ENCODE data around the gene PCDH9. TPM values are rescaled to one million over a fixed set of nuclear protein-coding genes. Genes with fewer than 3 reads are reported as not detected.

The PCDH9 gene
- total RNA-seq, 1 donor from 2014 or later, result 33.8 TPM

DNA sequence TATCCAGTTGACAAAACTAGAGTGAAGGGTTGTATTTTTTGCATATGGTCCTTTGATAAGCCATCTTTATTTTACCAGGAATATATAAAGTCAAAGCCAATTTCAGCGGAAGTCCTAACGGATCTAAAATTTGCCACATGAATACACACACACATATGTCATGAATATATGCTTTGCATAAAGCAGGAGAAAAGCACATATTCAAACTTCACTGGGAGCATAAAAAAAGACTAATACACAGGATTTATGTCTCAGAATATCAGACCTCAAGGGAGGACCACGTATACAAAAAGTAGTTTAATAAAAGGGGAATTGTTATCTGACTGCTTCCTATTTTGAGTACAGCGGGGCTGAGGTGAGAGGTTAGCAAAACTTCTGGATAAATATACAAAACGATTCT, 308.7 kb downstream of the PCDH9 start:
- TF ChIP-seq, protein P1, sequence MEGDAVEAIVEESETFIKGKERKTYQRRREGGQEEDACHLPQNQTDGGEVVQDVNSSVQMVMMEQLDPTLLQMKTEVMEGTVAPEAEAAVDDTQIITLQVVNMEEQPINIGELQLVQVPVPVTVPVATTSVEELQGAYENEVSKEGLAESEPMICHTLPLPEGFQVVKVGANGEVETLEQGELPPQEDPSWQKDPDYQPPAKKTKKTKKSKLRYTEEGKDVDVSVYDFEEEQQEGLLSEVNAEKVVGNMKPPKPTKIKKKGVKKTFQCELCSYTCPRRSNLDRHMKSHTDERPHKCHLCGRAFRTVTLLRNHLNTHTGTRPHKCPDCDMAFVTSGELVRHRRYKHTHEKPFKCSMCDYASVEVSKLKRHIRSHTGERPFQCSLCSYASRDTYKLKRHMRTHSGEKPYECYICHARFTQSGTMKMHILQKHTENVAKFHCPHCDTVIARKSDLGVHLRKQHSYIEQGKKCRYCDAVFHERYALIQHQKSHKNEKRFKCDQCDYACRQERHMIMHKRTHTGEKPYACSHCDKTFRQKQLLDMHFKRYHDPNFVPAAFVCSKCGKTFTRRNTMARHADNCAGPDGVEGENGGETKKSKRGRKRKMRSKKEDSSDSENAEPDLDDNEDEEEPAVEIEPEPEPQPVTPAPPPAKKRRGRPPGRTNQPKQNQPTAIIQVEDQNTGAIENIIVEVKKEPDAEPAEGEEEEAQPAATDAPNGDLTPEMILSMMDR (IDR thresholded peaks at IDR 0.05), result no peak
- no peak overlapping the region for H3K27ac Mint-ChIP-seq (ENCODE audit: unreplicated experiment)
- peaks cover 2% of the 10 kb centered on the region for H3K4me1 Mint-ChIP-seq (ENCODE audit: unreplicated experiment)
- H3K27me3 Mint-ChIP-seq (ENCODE audit: unreplicated experiment), result no peaks in the 10 kb centered on the region
- DNase-seq (ENCODE audit: extremely low spot score, unreplicated experiment), result no peak
- H3K4me3 Mint-ChIP-seq (ENCODE audit: unreplicated experiment), result no peak overlapping the region
- H3K9me3 Mint-ChIP-seq (ENCODE audit: unreplicated experiment), result peaks cover 8% of the 10 kb centered on the region
- H3K36me3 Mint-ChIP-seq (ENCODE audit: unreplicated experiment), result peaks cover 2% of the 10 kb centered on the region

DNA sequence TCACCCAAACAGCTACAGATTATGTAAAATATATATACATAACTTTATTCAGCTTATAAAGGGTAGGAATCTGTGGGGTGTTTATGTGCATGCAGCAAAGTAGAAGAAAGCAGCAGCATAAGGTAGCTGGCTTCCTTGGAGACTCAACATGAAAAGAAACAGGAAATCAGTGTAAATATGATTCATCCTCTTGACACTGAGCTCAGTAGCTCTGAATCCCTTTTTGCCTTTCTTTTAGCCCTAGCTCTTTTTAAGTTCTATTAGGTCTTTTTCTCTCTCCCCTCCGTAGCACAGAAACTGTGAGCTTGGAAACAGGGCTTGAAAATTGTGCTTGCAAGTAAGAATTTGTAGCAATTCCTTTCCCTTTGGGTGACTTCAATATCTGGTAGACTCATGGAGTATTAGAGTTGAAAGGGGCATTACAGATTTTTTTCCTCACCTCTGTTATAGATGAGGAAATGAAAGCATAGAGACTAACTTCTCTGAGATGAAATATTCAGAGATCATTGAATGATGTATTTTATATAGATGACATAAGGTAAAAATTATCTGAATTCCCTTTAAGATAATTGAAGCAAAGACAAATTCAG, 314.4 kb downstream of the PCDH9 start:
- H3K4me3 Mint-ChIP-seq (ENCODE audit: unreplicated experiment), result no peak overlapping the region
- no peaks in the 10 kb centered on the region for H3K27me3 Mint-ChIP-seq (ENCODE audit: unreplicated experiment)
- H3K36me3 Mint-ChIP-seq (ENCODE audit: unreplicated experiment), result peaks cover 2% of the 10 kb centered on the region
- TF ChIP-seq, protein P1 (IDR thresholded peaks at IDR 0.05), result no peak
- no peak overlapping the region for H3K27ac Mint-ChIP-seq (ENCODE audit: unreplicated experiment)
- peaks cover 8% of the 10 kb centered on the region for H3K9me3 Mint-ChIP-seq (ENCODE audit: unreplicated experiment)
- H3K4me1 Mint-ChIP-seq (ENCODE audit: unreplicated experiment), result peaks cover 20% of the 10 kb centered on the region
- DNase-seq (ENCODE audit: extremely low spot score, unreplicated experiment), result no peak

DNA sequence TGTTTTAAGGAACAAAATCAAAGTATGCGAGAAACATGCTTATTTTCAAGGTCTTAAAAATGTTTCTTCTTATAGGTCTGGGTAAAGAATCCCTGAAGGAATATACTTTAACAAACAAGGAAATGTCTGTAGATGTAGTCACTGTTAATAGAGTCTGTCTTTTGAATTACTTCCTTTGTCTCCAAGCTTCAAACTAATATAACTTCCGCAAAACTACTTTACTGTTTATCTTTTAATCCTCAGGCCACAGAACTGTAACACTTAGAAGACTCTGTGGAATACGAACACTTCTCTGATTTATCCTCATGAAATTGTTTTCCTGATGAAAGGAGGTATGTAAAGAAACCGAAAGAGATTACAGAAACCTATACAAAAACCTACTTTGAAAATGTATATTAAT, 316.0 kb downstream of the PCDH9 start:
- TF ChIP-seq, protein P1 (IDR thresholded peaks at IDR 0.05), result no peak
- H3K4me3 Mint-ChIP-seq (ENCODE audit: unreplicated experiment), result no peak overlapping the region
- DNase-seq (ENCODE audit: extremely low spot score, unreplicated experiment), result no peak
- H3K27me3 Mint-ChIP-seq (ENCODE audit: unreplicated experiment), result no peaks in the 10 kb centered on the region
- peaks cover 5% of the 10 kb centered on the region for H3K9me3 Mint-ChIP-seq (ENCODE audit: unreplicated experiment)
- peaks cover 20% of the 10 kb centered on the region for H3K4me1 Mint-ChIP-seq (ENCODE audit: unreplicated experiment)
- peak overlapping the region; percentile 64 for H3K27ac Mint-ChIP-seq (ENCODE audit: unreplicated experiment)
- H3K36me3 Mint-ChIP-seq (ENCODE audit: unreplicated experiment), result no peaks in the 10 kb centered on the region

DNA sequence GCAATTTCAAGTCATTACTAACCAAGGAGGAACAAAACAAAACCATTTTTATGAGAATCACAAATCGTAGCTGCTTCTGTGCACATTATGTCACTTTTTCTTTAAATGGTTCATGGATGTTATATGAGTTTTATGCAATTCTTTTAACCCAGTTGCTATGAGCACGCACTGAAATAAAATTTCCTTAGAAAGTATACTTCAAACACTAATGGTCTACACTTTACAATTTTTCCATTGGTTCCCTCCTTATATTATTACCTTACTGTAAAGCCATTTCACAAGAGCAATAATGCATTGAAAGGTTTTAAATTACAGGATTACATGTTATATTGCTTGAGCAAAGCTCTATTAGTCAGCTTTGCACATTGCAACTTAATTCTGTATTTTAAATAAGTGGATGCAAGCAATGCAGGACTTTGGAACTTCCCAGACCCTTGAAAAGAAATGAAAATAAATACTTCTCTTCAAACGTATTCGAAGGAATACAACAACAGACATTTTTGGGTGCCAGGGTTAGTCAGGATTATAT, 318.7 kb downstream of the PCDH9 start:
- Mint-ChIP-seq H3K36me3 (ENCODE audit: unreplicated experiment) (no peaks in the 10 kb centered on the region), H3K9me3 (ENCODE audit: unreplicated experiment) (no peaks in the 10 kb centered on the region), H3K27ac (ENCODE audit: unreplicated experiment) (no peak overlapping the region), H3K4me1 (ENCODE audit: unreplicated experiment) (peaks cover 20% of the 10 kb centered on the region), H3K4me3 (ENCODE audit: unreplicated experiment) (no peak overlapping the region), H3K27me3 (ENCODE audit: unreplicated experiment) (no peaks in the 10 kb centered on the region)
- no peak for DNase-seq (ENCODE audit: extremely low spot score, unreplicated experiment)
- TF ChIP-seq, protein P1 (IDR thresholded peaks at IDR 0.05), result no peak

DNA sequence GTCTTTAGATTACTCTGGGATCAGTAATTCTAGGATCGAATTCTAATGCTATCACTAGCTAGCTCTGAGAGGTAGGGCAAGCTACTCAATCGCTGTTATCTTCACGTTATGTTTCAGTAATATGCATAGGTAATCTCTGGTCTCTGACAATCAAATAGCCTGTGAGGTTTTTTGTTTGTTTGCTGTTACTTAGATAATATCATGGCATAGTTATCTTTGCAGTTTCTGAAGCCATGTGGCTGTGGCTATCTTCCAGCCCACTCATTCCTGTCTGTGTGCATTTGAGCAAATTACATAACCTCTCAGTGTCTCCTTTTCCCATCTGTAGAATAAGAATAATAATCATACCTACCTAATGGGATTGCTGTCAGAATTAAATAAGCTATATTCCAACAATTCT, 330.2 kb downstream of the PCDH9 start:
- H3K36me3 Mint-ChIP-seq (ENCODE audit: unreplicated experiment), result no peaks in the 10 kb centered on the region
- DNase-seq (ENCODE audit: extremely low spot score, unreplicated experiment), result no peak
- no peaks in the 10 kb centered on the region for H3K27me3 Mint-ChIP-seq (ENCODE audit: unreplicated experiment)
- H3K4me1 Mint-ChIP-seq (ENCODE audit: unreplicated experiment), result peaks cover 3% of the 10 kb centered on the region
- TF ChIP-seq, protein P1 (IDR thresholded peaks at IDR 0.05), result no peak
- H3K27ac Mint-ChIP-seq (ENCODE audit: unreplicated experiment), result no peak overlapping the region
- no peak overlapping the region for H3K4me3 Mint-ChIP-seq (ENCODE audit: unreplicated experiment)
- no peaks in the 10 kb centered on the region for H3K9me3 Mint-ChIP-seq (ENCODE audit: unreplicated experiment)
